Brain pericyte (primary cell): ENCODE measurements around the gene AGAP2.
"Not testable (repeated sequence)": the region's sequence is repeated elsewhere in the genome, so short reads cannot be mapped to it uniquely, and the experiment has no call there.

ENCODE experiments used
- DNase-seq: peaks from one replicate; pipeline ENCODE4 v3.0.0-alpha.2; 2012; ENCODE audit warnings: low read depth, low spot score

AGAP2 gene

GRCh38 chr12:57695770-57696432, 42.6 kb downstream of the AGAP2 start:
- no peak for DNase-seq

- DNase-seq: no peak
These were observed 44.0 kb downstream of the AGAP2 start for GRCh38 chr12:57694459-57695019.

- DNase-seq: peak; percentile 100
These were observed 44.7 kb downstream of the AGAP2 start, which contains the start of gene OS9 for GRCh38 chr12:57693659-57694458. TSS of gene OS9 (plus strand) at chr12:57694132. CDS start at chr12:57694162, 30 bp downstream.

- DNase-seq: no peak
These were observed 45.3 kb downstream of the AGAP2 start for GRCh38 chr12:57693317-57693658.

GRCh38 chr12:57692500-57692899, 46.0 kb downstream of the AGAP2 start:
- no peak for DNase-seq

- DNase-seq: no peak
These were observed 49.6 kb downstream of the AGAP2 start for GRCh38 chr12:57688931-57689330.

- no peak for DNase-seq
These were observed 50.7 kb downstream of the AGAP2 start for GRCh38 chr12:57687862-57688261.

GRCh38 chr12:57679697-57680096, 58.8 kb downstream of the AGAP2 start:
- DNase-seq: no peak

- not testable (repeated sequence) for DNase-seq
These were observed 60.6 kb downstream of the AGAP2 start for GRCh38 chr12:57677947-57678346.

- DNase-seq: no peak
These were observed 63.9 kb downstream of the AGAP2 start for GRCh38 chr12:57674691-57675090.
